Measurements from ENCODE around the gene THAP11. TPM values are rescaled to one million over a fixed set of nuclear protein-coding genes. Genes with fewer than 3 reads are reported as not detected.

The THAP11 gene
- total and polyA plus RNA-seq, 2 of the 13 experiments (the other 11 are each of a cell fraction or from before 2014, with no cell fraction given): 44.2 to 53.4 TPM

- 0 out of 2 replicates have a peak, but pooled peaks have one; percentile 14 for TF ChIP-seq THRA (CRISPR knock-in tag; IDR thresholded peaks at IDR 0.05; ENCODE audit: borderline replicate concordance)
- 0 out of 2 replicates have a peak, but pooled peaks have one; percentile 9 for TF ChIP-seq ARHGAP35 (CRISPR knock-in tag; IDR thresholded peaks at IDR 0.05; ENCODE audit: borderline replicate concordance)
- peak; percentile 39; the same call in 1 of the 2 replicates for TF ChIP-seq SALL2 (CRISPR knock-in tag; IDR thresholded peaks at IDR 0.05)
- TF ChIP-seq HES4 (CRISPR knock-in tag; IDR thresholded peaks at IDR 0.05; ENCODE audit: borderline replicate concordance): no peak
- no peak for TF ChIP-seq HDAC2 (CRISPR knock-in tag; IDR thresholded peaks at IDR 0.05)
- TF ChIP-seq SAP130 (CRISPR knock-in tag; IDR thresholded peaks at IDR 0.05; ENCODE audit: low read depth): peak; percentile 8; the same call in 1 of the 2 replicates
- 0 out of 2 replicates have a peak, but pooled peaks have one; percentile 7 for TF ChIP-seq CEBPG (CRISPR knock-in tag; IDR thresholded peaks at IDR 0.05)
- peak; percentile 72; the same call in 1 of the 2 replicates for TF ChIP-seq ZNF619 (CRISPR knock-in tag; IDR thresholded peaks at IDR 0.05)
- TF ChIP-seq, protein P1, sequence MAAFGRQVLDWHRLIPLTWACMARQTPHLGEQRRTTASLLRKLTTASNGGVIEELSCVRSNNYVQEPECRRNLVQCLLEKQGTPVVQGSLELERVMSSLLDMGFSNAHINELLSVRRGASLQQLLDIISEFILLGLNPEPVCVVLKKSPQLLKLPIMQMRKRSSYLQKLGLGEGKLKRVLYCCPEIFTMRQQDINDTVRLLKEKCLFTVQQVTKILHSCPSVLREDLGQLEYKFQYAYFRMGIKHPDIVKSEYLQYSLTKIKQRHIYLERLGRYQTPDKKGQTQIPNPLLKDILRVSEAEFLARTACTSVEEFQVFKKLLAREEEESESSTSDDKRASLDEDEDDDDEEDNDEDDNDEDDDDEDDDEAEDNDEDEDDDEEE (CRISPR knock-in tag; IDR thresholded peaks at IDR 0.05): peak; percentile 46; the same call in 1 of the 2 replicates
- 0 out of 2 replicates have a peak, but pooled peaks have one; percentile 23 for TF ChIP-seq ZFP91 (CRISPR knock-in tag; IDR thresholded peaks at IDR 0.05; ENCODE audit: borderline replicate concordance)
- no peak for TF ChIP-seq ZNF703 (CRISPR knock-in tag; IDR thresholded peaks at IDR 0.05; ENCODE audit: borderline replicate concordance)
- TF ChIP-seq TFDP2 (CRISPR knock-in tag; IDR thresholded peaks at IDR 0.05): 0 out of 2 replicates have a peak, but pooled peaks have one; percentile 42
- TF ChIP-seq GMEB1 (CRISPR knock-in tag; IDR thresholded peaks at IDR 0.05; ENCODE audit: borderline replicate concordance): no peak
- no peak; the same call in 1 of the 2 replicates for TF ChIP-seq ZNF891 (CRISPR knock-in tag; IDR thresholded peaks at IDR 0.05)
- TF ChIP-seq ZNF446 (CRISPR knock-in tag; IDR thresholded peaks at IDR 0.05): no peak
- TF ChIP-seq NONO (IDR thresholded peaks at IDR 0.05): no peak
- TF ChIP-seq NONO (CRISPR knock-in tag; conservative IDR thresholded peaks at IDR 0.05): peak; percentile 47; the same call in 1 of the 2 replicates
- peak; percentile 63; the same call in 1 of the 2 replicates for TF ChIP-seq TOPORS (CRISPR knock-in tag; IDR thresholded peaks at IDR 0.05)
- TF ChIP-seq THAP11 (CRISPR knock-in tag; IDR thresholded peaks at IDR 0.05): peak; percentile 54
- 0 out of 2 replicates have a peak, but pooled peaks have one; percentile 39 for TF ChIP-seq CBFB (CRISPR knock-in tag; IDR thresholded peaks at IDR 0.05)
- TF ChIP-seq, protein P2, sequence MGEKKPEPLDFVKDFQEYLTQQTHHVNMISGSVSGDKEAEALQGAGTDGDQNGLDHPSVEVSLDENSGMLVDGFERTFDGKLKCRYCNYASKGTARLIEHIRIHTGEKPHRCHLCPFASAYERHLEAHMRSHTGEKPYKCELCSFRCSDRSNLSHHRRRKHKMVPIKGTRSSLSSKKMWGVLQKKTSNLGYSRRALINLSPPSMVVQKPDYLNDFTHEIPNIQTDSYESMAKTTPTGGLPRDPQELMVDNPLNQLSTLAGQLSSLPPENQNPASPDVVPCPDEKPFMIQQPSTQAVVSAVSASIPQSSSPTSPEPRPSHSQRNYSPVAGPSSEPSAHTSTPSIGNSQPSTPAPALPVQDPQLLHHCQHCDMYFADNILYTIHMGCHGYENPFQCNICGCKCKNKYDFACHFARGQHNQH (CRISPR knock-in tag; IDR thresholded peaks at IDR 0.05): peak; percentile 30; the same call in 1 of the 2 replicates
- 0 out of 2 replicates have a peak, but pooled peaks have one; percentile 43 for TF ChIP-seq YEATS2 (CRISPR knock-in tag; IDR thresholded peaks at IDR 0.05; ENCODE audit: borderline replicate concordance)
- TF ChIP-seq ERF (CRISPR knock-in tag; IDR thresholded peaks at IDR 0.05): peak; percentile 55; the same call in 1 of the 2 replicates
These were observed 41.7 kb downstream of the THAP11 start (continued) for GRCh38 chr16:67883872-67884261.

Measured in HepG2 (cell line).